Endothelial cell of umbilical vein (primary cell): ENCODE measurements around the gene SGPL1. TPM values are rescaled to one million over a fixed set of nuclear protein-coding genes. Genes with fewer than 3 reads are reported as not detected.
A peak's percentile ranks its signal among the peaks of the same experiment; 100 is the strongest.

Source experiments
- BruUV-seq: library from RNA; stranded (reverse); fragments of 400-500 nt; replicated peaks from 2 replicates; lab custom pipeline; 2021; lab: Mats Ljungman, UMichigan
- CTCF ChIA-PET: fragments of 300-600, 350-600 bp; sonication (Branson Sonifier 250); formaldehyde crosslinking; loops from one replicate; lab custom pipeline; 2021; ENCODE audit warnings: antibody characterized with exemption, inconsistent platforms; lab: Charles Lee
- POLR2A ChIA-PET: fragments of 300-600, 350-600 bp; sonication (Branson Sonifier 250); formaldehyde crosslinking; loops from one replicate; lab custom pipeline; 2021; ENCODE audit warnings: antibody characterized with exemption, inconsistent platforms; lab: Charles Lee
- DNase-seq: peaks from one replicate; pipeline ENCODE4 v3.0.0-alpha.2; 2011; ENCODE audit warnings: low read depth, low spot score
- FAIRE-seq: peaks from 2 replicates; lab custom pipeline; 2011; peaks lifted over from hg19 to GRCh38; lab: Jason Lieb, UNC
- H2AFZ ChIP-seq: 2 replicates; pipeline ENCODE4 v1.6.0; 2012; ENCODE audit warnings: low read depth, low read length, control low read depth, inconsistent platforms
- H3K27ac ChIP-seq: 2 replicates; pipeline ENCODE4 v1.5.1; 2011; ENCODE audit warnings: low read depth, mild to moderate bottlenecking, control low read depth, low read length, moderate library complexity; ENCODE audit not compliant: insufficient read depth
- H3K27me3 ChIP-seq, 2 experiments: 2 replicates each; pipeline versions ENCODE4 v1.6.0 to v1.6.1; 2011; ENCODE audit warnings: low read length in 2 of 2, mixed read lengths in 1 of 2; ENCODE audit not compliant: control insufficient read depth in 2 of 2, insufficient read depth in 2 of 2
- H3K36me3 ChIP-seq, 2 experiments: 2 replicates in 1 of 2; 3 replicates in 1 of 2; pipeline ENCODE4 v1.5.1; 2011; ENCODE audit warnings: low read length in 2 of 2, mild to moderate bottlenecking in 1 of 2, moderate library complexity in 1 of 2; ENCODE audit not compliant: control insufficient read depth in 2 of 2, insufficient read depth in 2 of 2; ENCODE audit errors: extremely low read depth in 1 of 2
- H3K4me1 ChIP-seq: 3 replicates; pipeline ENCODE4 v1.5.1; 2011; ENCODE audit warnings: mild to moderate bottlenecking, low read length; ENCODE audit not compliant: control insufficient read depth, insufficient read depth; ENCODE audit errors: extremely low read depth
- H3K4me2 ChIP-seq: 2 replicates; pipeline ENCODE4 v1.6.1; 2011; ENCODE audit warnings: low read length, control low read depth, mixed read lengths; ENCODE audit not compliant: insufficient read depth
- H3K4me3 ChIP-seq, 3 experiments: fragments of 200-600 bp in 1 of 3; sonication (generic), shearing (Covaris generic) in 1 of 3; replicated peaks in 1 of 3; 2 replicates each; pipeline ENCODE4 v1.5.1; 2011 to 2016; ENCODE audit warnings: control low read depth in 3 of 3, low read length in 3 of 3, mild to moderate bottlenecking in 2 of 3, inconsistent platforms in 1 of 3, low read depth in 1 of 3, moderate library complexity in 1 of 3; ENCODE audit not compliant: insufficient read depth in 1 of 3
- H3K79me2 ChIP-seq: 2 replicates; pipeline ENCODE4 v1.6.0; 2012; ENCODE audit warnings: low read length, inconsistent platforms; ENCODE audit not compliant: control insufficient read depth, insufficient read depth
- H3K9ac ChIP-seq: replicated peaks from 2 replicates; pipeline ENCODE3; 2011; ENCODE audit warnings: low read length, control low read depth; ENCODE audit not compliant: insufficient read depth; ENCODE audit errors: extremely low read depth
- H3K9me1 ChIP-seq: replicated peaks from 3 replicates; pipeline ENCODE4 v1.6.0; 2011; ENCODE audit warnings: mild to moderate bottlenecking, low read length; ENCODE audit not compliant: control insufficient read depth, insufficient read depth; ENCODE audit errors: extremely low read depth
- H3K9me3 ChIP-seq: replicated peaks from 2 replicates; pipeline ENCODE4 v1.5.1; 2012; ENCODE audit warnings: low read length, inconsistent platforms; ENCODE audit not compliant: control insufficient read depth, insufficient read depth
- H4K20me1 ChIP-seq: replicated peaks from 2 replicates; pipeline ENCODE3; 2011; ENCODE audit warnings: mild to moderate bottlenecking, low read length; ENCODE audit not compliant: control insufficient read depth, insufficient read depth; ENCODE audit errors: extremely low read depth
- CTCF ChIP-seq, 2 donors: IDR thresholded peaks; 1 replicate in 1 of 2; 2 replicates in 1 of 2; pipeline ENCODE4 v1.5.1; 2011; ENCODE audit warnings: low read length in 2 of 2, mild to moderate bottlenecking in 2 of 2, moderate library complexity in 2 of 2, control low read depth in 1 of 2, inconsistent platforms in 1 of 2, low read depth in 1 of 2; ENCODE audit not compliant: insufficient read depth in 1 of 2; ENCODE audit errors: extremely low read depth in 1 of 2
- EZH2 ChIP-seq: IDR thresholded peaks from 2 replicates; pipeline ENCODE4 v1.6.1; 2012; ENCODE audit warnings: borderline replicate concordance, low read depth, mild to moderate bottlenecking, moderate library complexity, low read length, inconsistent platforms; ENCODE audit not compliant: severe bottlenecking
- FOS ChIP-seq: IDR thresholded peaks from 2 replicates; pipeline ENCODE4 v1.6.1; 2011; ENCODE audit warnings: mild to moderate bottlenecking, low read length, moderate library complexity, borderline replicate concordance; ENCODE audit not compliant: insufficient read depth
- GATA2 ChIP-seq: IDR thresholded peaks from 2 replicates; pipeline ENCODE4 v1.7.0; 2011; ENCODE audit warnings: low read depth, mild to moderate bottlenecking, moderate library complexity, mixed read lengths, low read length; ENCODE audit not compliant: insufficient read length, insufficient read depth
- JUN ChIP-seq: IDR thresholded peaks from 2 replicates; pipeline ENCODE4 v1.6.1; 2011; ENCODE audit warnings: borderline replicate concordance, low read depth; ENCODE audit not compliant: insufficient read length, insufficient read depth
- MAX ChIP-seq: IDR thresholded peaks from 2 replicates; pipeline ENCODE4 v1.6.1; 2011; ENCODE audit not compliant: insufficient read depth, insufficient read length
- MYC ChIP-seq: IDR thresholded peaks from one replicate; pipeline ENCODE4 v1.6.1; 2011; ENCODE audit warnings: mild to moderate bottlenecking, low read depth, low read length
- POLR2A ChIP-seq: IDR thresholded peaks from 2 replicates; pipeline ENCODE4 v1.6.1; 2012; ENCODE audit warnings: low read depth, mild to moderate bottlenecking, control low read depth, low read length
- POLR2AphosphoS5 ChIP-seq: IDR thresholded peaks from 2 replicates; pipeline ENCODE4 v1.6.1; 2012; ENCODE audit warnings: low read depth, mild to moderate bottlenecking, control low read depth, low read length, moderate library complexity; ENCODE audit not compliant: insufficient read depth
- dilution Hi-C: fragments of 300-500 bp; cut with MboI; formaldehyde crosslinking; loops from one replicate; pipeline ENCODE4 v1.15.0; 2019; ENCODE audit warnings: low sequenced_read_pairs; ENCODE audit not compliant: extremely low pct_ligation_motif_present
- intact Hi-C: fragments of 100-400 bp; cut with micrococcal nuclease; formaldehyde crosslinking; loops from one replicate; pipeline ENCODE4 v1.10.0; 2022
- polyA plus RNA-seq, 4 experiments: library from polyadenylated mRNA; depleted of rRNA in 3 of 4; stranded (reverse) in 3 of 4; unstranded in 1 of 4; fragments of >200 nt; gene quantifications; 2 replicates each; pipeline versions ENCODE4 v1.2.1 to v1.2.3, GENCODE V29; 2011 to 2012; ENCODE audit warnings: missing spikeins in 1 of 4
- total RNA-seq: library from RNA; stranded (reverse); gene quantifications from 2 replicates; pipeline ENCODE4 v1.2.3, GENCODE V29; 2021

The SGPL1 gene
- total and polyA plus RNA-seq, 2 donors (not counting 3 experiments of a cell fraction or from before 2014, with no cell fraction given): 11.4 to 25.2 TPM

- Histone ChIP-seq H4K20me1 (no peaks in the 10 kb centered on the region), H3K9ac (no peak overlapping the region), H3K27ac (no peak overlapping the region), H3K9me1 (no peaks in the 10 kb centered on the region), H3K4me3 (no peak overlapping the region), H3K79me2 (peaks cover 15% of the 10 kb centered on the region), H3K27me3 (no peaks in the 10 kb centered on the region), H3K9me3 (no peaks in the 10 kb centered on the region), H3K36me3 (no peaks in the 10 kb centered on the region), H2AFZ (no peak overlapping the region), H3K4me1 (peaks cover 30% of the 10 kb centered on the region), H3K4me2 (no peak overlapping the region)
- TF ChIP-seq GATA2: no peak
- no peak for TF ChIP-seq EZH2
- TF ChIP-seq CTCF (IDR thresholded peaks at IDR 0.05; ENCODE audit: extremely low read depth in 1 of 2, insufficient read depth in 1 of 2, low read depth in 1 of 2, low read length in 2 of 2): no peak
- ChIA-PET CTCF (no interaction called here), POLR2A (no interaction called here)
- no peak for DNase-seq
- intact Hi-C loops (no loop called here), dilution Hi-C loops (no loop called here)
- no TSS peak for BruUV-seq
- FAIRE-seq: no peak
These were observed 13.2 kb downstream of the SGPL1 start for GRCh38 chr10:70828923-70829322.

- FAIRE-seq: no peak
- BruUV-seq: no TSS peak
These were observed 13.8 kb downstream of the SGPL1 start for GRCh38 chr10:70829543-70829942.

More at GRCh38 chr10:70829543-70829942, 13.8 kb downstream of the SGPL1 start:
- Histone ChIP-seq H3K36me3 (peaks cover 0 to 3% of the 10 kb centered on the region in 2 experiments), H3K4me3 (no peak overlapping the region), H3K27ac (no peak overlapping the region), H3K9me1 (no peaks in the 10 kb centered on the region), H4K20me1 (no peaks in the 10 kb centered on the region), H3K79me2 (peaks cover 21% of the 10 kb centered on the region), H2AFZ (no peak overlapping the region), H3K4me1 (peaks cover 33% of the 10 kb centered on the region), H3K4me2 (no peak overlapping the region), H3K9me3 (no peaks in the 10 kb centered on the region), H3K9ac (peak overlapping the region; percentile 12), H3K27me3 (no peaks in the 10 kb centered on the region)
- DNase-seq: no peak
- dilution Hi-C loops (no loop called here), intact Hi-C loops (no loop called here)
- TF ChIP-seq GATA2 (no peak), POLR2A (no peak), MAX (no peak), POLR2AphosphoS5 (no peak), EZH2 (no peak), JUN (no peak), CTCF (IDR thresholded peaks at IDR 0.05; ENCODE audit: extremely low read depth in 1 of 2, insufficient read depth in 1 of 2, low read depth in 1 of 2, low read length in 2 of 2) (no peak), MYC (no peak), FOS (no peak)
- ChIA-PET CTCF (no interaction called here), POLR2A (interaction anchor here (0.6 kb wide), 1 partner anchor 10 kb away, joined by 3 read pairs; no protein-coding TSS in a partner anchor)
